Right atrium auricular region (tissue), 2 donors: ENCODE data around the gene CSF1R. TPM values are rescaled to one million over a fixed set of nuclear protein-coding genes. Genes with fewer than 3 reads are reported as not detected.

ENCODE experiments used
- DNase-seq: peaks from one replicate; pipeline ENCODE4 v3.0.0-alpha.2; 2019; ENCODE audit warnings: low spot score
- H3K27ac ChIP-seq, 2 donors: fragments of 200-600 bp; sonication (generic); 1 replicate in 1 of 2; 2 replicates in 1 of 2; pipeline ENCODE4 v1.5.1; 2016 to 2019
- H3K27me3 ChIP-seq, 2 donors: fragments of 200-600 bp; sonication (generic); one replicate each; pipeline versions ENCODE4 v1.5.1 to v1.6.0; 2017 to 2019
- H3K36me3 ChIP-seq: fragments of 200-600 bp; sonication (generic); one replicate; pipeline ENCODE4 v1.5.1; 2016
- H3K4me1 ChIP-seq, 2 donors: fragments of 200-600 bp; sonication (generic); one replicate each; pipeline versions ENCODE4 v1.5.1 to v1.6.0; 2017 to 2019
- H3K4me3 ChIP-seq, 2 donors: fragments of 200-600 bp; sonication (generic); 1 replicate in 1 of 2; 2 replicates in 1 of 2; pipeline ENCODE4 v1.5.1; 2017 to 2019; ENCODE audit warnings: mild to moderate bottlenecking in 1 of 2, moderate library complexity in 1 of 2
- H3K9me3 ChIP-seq, 2 donors: fragments of 200-600 bp; sonication (generic); one replicate each; pipeline ENCODE4 v1.5.1; 2019
- CTCF ChIP-seq, 2 donors: fragments of 200-600 bp; sonication (generic); IDR thresholded peaks; one replicate each; pipeline ENCODE4 v1.5.1; 2019; ENCODE audit warnings: antibody characterized with exemption in 2 of 2
- total RNA-seq, 2 donors: library from RNA; depleted of rRNA; stranded (reverse); fragments of >200 nt; gene quantifications; one replicate each; pipeline ENCODE4 v1.1.0, GENCODE V29; 2016

The CSF1R gene
- total RNA-seq, 2 donors from 2014 or later = 11.2 to 24.6 TPM

DNA sequence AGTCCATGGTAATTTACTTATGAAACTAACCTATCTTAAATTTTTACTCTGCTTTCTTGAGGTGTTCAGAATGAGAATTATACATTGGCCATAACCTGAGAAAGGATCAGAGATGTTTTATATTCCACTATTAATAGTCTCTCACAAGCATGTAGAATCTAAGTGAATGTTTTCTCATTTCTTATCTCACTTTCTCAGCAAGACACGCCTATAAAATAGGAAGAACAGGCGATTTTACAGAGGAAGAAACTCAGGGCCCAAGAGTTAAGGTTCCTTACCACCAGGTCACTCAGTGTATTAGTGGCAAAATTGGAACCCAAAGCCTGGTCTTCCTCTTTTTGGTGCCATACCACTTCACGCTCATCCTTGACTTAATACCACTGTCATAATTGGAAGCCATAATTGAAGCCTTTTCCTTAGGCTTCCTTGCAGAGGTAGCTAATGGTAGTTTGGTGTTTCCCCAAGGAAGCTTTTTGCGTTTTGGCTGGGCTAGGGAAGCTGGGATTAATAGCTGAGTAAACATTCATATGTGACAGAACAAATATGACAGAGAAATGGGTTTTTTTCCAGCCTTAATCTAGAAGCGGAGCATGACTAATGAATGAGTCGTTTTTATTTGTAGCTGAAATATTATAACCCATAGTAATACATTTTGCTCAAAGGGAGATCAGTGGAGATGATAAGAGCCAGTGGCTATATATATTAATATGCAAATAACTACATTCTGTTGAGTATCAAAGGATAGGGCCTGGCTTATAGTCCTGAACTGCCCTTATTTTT is 68.9 kb downstream of the CSF1R start:
- no peaks in the 10 kb centered on the region for H3K9me3 ChIP-seq
- H3K27ac ChIP-seq = no peak overlapping the region
- DNase-seq = no peak
- peaks cover 0 to 17% of the 10 kb centered on the region in 2 donors for H3K4me1 ChIP-seq
- H3K4me3 ChIP-seq = no peak overlapping the region
- no peaks in the 10 kb centered on the region for H3K27me3 ChIP-seq
- peaks cover 76% of the 10 kb centered on the region for H3K36me3 ChIP-seq
- no peak for TF ChIP-seq CTCF (IDR thresholded peaks at IDR 0.05)

- Histone ChIP-seq H3K4me1 (peaks cover 0 to 8% of the 10 kb centered on the region in 2 donors), H3K36me3 (peaks cover 82% of the 10 kb centered on the region), H3K27me3 (no peaks in the 10 kb centered on the region), H3K9me3 (no peaks in the 10 kb centered on the region), H3K4me3 (no peak overlapping the region), H3K27ac (no peak overlapping the region)
- TF ChIP-seq CTCF (IDR thresholded peaks at IDR 0.05) = no peak
- no peak for DNase-seq
Observed at GRCh38 chr5:150016537-150016936, 69.8 kb downstream of the CSF1R start.

DNA sequence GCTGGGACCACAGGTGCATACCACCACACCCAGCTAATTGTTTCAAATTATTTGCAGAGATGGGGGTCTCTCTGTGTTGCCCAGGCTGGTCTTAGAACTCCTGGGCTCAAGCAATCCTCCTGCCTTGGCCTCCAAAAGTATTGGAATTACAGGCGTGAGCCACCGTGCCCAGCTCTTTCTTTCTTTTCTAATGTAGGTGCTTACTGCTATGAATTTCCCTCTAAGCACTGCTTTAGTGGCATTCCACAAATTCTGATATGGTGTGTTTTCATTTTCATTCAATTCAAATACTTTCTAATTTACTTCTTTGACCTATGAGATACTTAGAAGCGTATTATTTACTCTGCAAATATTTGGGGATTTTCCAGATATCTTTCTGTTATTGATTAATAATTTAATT is 70.9 kb downstream of the CSF1R start:
- no peak for TF ChIP-seq CTCF (IDR thresholded peaks at IDR 0.05)
- DNase-seq = no peak
- Histone ChIP-seq H3K27ac (no peak overlapping the region), H3K4me1 (no peaks in the 10 kb centered on the region), H3K27me3 (no peaks in the 10 kb centered on the region), H3K36me3 (peaks cover 86% of the 10 kb centered on the region), H3K4me3 (no peak overlapping the region), H3K9me3 (no peaks in the 10 kb centered on the region)

GRCh38 chr5:150014456-150014855 is 71.9 kb downstream of the CSF1R start:
- H3K9me3 ChIP-seq = no peaks in the 10 kb centered on the region
- DNase-seq = no peak
- no peak overlapping the region for H3K27ac ChIP-seq
- TF ChIP-seq CTCF (IDR thresholded peaks at IDR 0.05) = no peak
- no peak overlapping the region for H3K4me3 ChIP-seq
- peaks cover 85% of the 10 kb centered on the region for H3K36me3 ChIP-seq
- no peaks in the 10 kb centered on the region for H3K27me3 ChIP-seq
- no peaks in the 10 kb centered on the region for H3K4me1 ChIP-seq

DNA sequence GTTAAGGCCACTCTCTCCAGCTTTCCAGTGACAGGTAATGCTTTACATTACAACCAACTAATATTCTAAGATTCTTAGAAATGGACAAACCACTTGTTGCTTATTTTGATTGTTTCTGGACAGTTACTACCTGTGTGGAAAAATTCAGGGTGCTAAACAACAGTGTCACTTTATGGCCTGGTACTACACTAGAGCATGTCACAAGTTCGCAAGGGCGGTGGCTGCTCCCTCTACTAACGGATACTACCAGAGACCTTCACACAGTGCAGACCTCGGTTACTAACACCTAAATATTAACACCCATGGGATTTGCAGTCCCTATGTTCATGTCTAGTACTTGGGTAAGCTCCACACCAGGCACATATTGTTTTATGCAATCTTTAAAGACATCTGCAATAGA is 72.4 kb downstream of the CSF1R start:
- Histone ChIP-seq H3K27me3 (no peaks in the 10 kb centered on the region), H3K27ac (no peak overlapping the region), H3K4me3 (no peak overlapping the region), H3K36me3 (peaks cover 79% of the 10 kb centered on the region), H3K4me1 (no peaks in the 10 kb centered on the region), H3K9me3 (no peaks in the 10 kb centered on the region)
- no peak for TF ChIP-seq CTCF (IDR thresholded peaks at IDR 0.05)
- no peak for DNase-seq
